IMR-90 (cell line): ENCODE measurements around the gene SLC25A6. TPM values are rescaled to one million over a fixed set of nuclear protein-coding genes. Genes with fewer than 3 reads are reported as not detected.

Experiments
- ATAC-seq: fragments of 200-7000 bp; cut with Tn5 transposase; 2 replicates; pipeline ENCODE4 v1.9.1; 2020; ENCODE audit warnings: low read depth, mild to moderate bottlenecking, moderate library complexity
- BruUV-seq: library from RNA; stranded (reverse); fragments of 400-500 nt; replicated peaks from 2 replicates; lab custom pipeline; 2021; lab: Mats Ljungman, UMichigan
- CTCF ChIA-PET: fragments of 300-600 bp; formaldehyde crosslinking; extraction: SDS; loops from one replicate; lab custom pipeline; 2021; ENCODE audit warnings: antibody characterized with exemption; lab: Yijun Ruan, JAX
- POLR2A ChIA-PET: fragments of 300-600 bp; sonication (Branson Sonifier 250); formaldehyde crosslinking; loops from one replicate; lab custom pipeline; 2022; ENCODE audit warnings: antibody characterized with exemption; ENCODE audit not compliant: unreplicated experiment; lab: Charles Lee
- DNase-seq: peaks from one replicate; pipeline ENCODE4 v3.0.0; 2013
- H2AFZ ChIP-seq: replicated peaks from 2 replicates; pipeline ENCODE3; 2013; ENCODE audit warnings: low read length, mild to moderate bottlenecking; ENCODE audit not compliant: poor library complexity
- H2AK5ac ChIP-seq: 2 replicates; pipeline ENCODE4 v1.6.1; 2013; ENCODE audit warnings: low read depth, low read length, inconsistent platforms
- H2AK9ac ChIP-seq: replicated peaks from 2 replicates; pipeline ENCODE3; 2013; ENCODE audit warnings: mild to moderate bottlenecking, low read depth, low read length, moderate library complexity; ENCODE audit not compliant: poor library complexity
- H2BK120ac ChIP-seq: 2 replicates; pipeline ENCODE4 v1.6.1; 2013; ENCODE audit warnings: low read depth, low read length, inconsistent platforms
- H2BK15ac ChIP-seq: 3 replicates; pipeline ENCODE4 v1.6.1; 2013; ENCODE audit warnings: low read depth, low read length, inconsistent platforms
- H2BK20ac ChIP-seq: 2 replicates; pipeline ENCODE4 v1.6.1; 2013; ENCODE audit warnings: low read depth, mild to moderate bottlenecking, inconsistent platforms, low read length, moderate library complexity
- H2BK5ac ChIP-seq: 2 replicates; pipeline ENCODE4 v1.6.1; 2013; ENCODE audit warnings: mild to moderate bottlenecking, low read depth, low read length, inconsistent platforms; ENCODE audit not compliant: poor library complexity, severe bottlenecking
- H3K14ac ChIP-seq: replicated peaks from 2 replicates; pipeline ENCODE4 v1.6.1; 2013; ENCODE audit warnings: low read depth, low read length, inconsistent platforms
- H3K18ac ChIP-seq: 2 replicates; pipeline ENCODE4 v1.6.1; 2013; ENCODE audit warnings: low read depth, low read length, control low read depth
- H3K23ac ChIP-seq: 2 replicates; pipeline ENCODE4 v1.6.1; 2013; ENCODE audit warnings: low read depth, low read length, inconsistent platforms
- H3K27ac ChIP-seq: 2 replicates; pipeline ENCODE4 v1.5.1; 2013; ENCODE audit warnings: mild to moderate bottlenecking, control low read depth, low read length; ENCODE audit not compliant: insufficient read depth
- H3K27me3 ChIP-seq: 2 replicates; pipeline ENCODE4 v1.6.1; 2013; ENCODE audit warnings: low read length; ENCODE audit not compliant: control insufficient read depth, insufficient read depth
- H3K36me3 ChIP-seq: 2 replicates; pipeline ENCODE4 v1.6.1; 2013; ENCODE audit warnings: low read length, mixed read lengths; ENCODE audit not compliant: control insufficient read depth, insufficient read depth
- H3K4ac ChIP-seq: 2 replicates; pipeline ENCODE4 v1.6.1; 2013; ENCODE audit warnings: low read depth, low read length, inconsistent platforms
- H3K4me1 ChIP-seq: 2 replicates; pipeline ENCODE4 v1.6.1; 2013; ENCODE audit warnings: low read length, mixed read lengths; ENCODE audit not compliant: control insufficient read depth, insufficient read depth
- H3K4me2 ChIP-seq: 2 replicates; pipeline ENCODE4 v1.6.1; 2013; ENCODE audit warnings: low read depth, mild to moderate bottlenecking, control low read depth, low read length, moderate library complexity
- H3K4me3 ChIP-seq: 2 replicates; pipeline ENCODE4 v1.5.1; 2013; ENCODE audit warnings: low read depth, mild to moderate bottlenecking, control low read depth, low read length, moderate library complexity; ENCODE audit not compliant: insufficient read depth
- H3K56ac ChIP-seq: 2 replicates; pipeline ENCODE4 v1.6.1; 2013; ENCODE audit warnings: low read length, inconsistent platforms; ENCODE audit not compliant: insufficient read depth; ENCODE audit errors: extremely low read depth
- H3K79me1 ChIP-seq, 2 experiments: 2 replicates each; pipeline ENCODE4 v1.6.1; 2013; ENCODE audit warnings: low read length in 2 of 2, inconsistent platforms in 1 of 2, low read depth in 1 of 2
- H3K9ac ChIP-seq: 2 replicates; pipeline ENCODE4 v1.6.1; 2013; ENCODE audit warnings: low read depth, low read length, control low read depth
- H3K9me1 ChIP-seq: 2 replicates; pipeline ENCODE4 v1.6.1; 2013; ENCODE audit warnings: low read length, inconsistent platforms; ENCODE audit not compliant: insufficient read depth
- H3K9me3 ChIP-seq: 2 replicates; pipeline ENCODE4 v1.6.1; 2013; ENCODE audit warnings: low read length; ENCODE audit not compliant: control insufficient read depth, insufficient read depth
- H4K20me1 ChIP-seq: 2 replicates; pipeline ENCODE4 v1.6.1; 2013; ENCODE audit warnings: low read length, inconsistent platforms; ENCODE audit not compliant: insufficient read depth
- H4K5ac ChIP-seq: 2 replicates; pipeline ENCODE4 v1.6.1; 2013; ENCODE audit warnings: mild to moderate bottlenecking, low read depth, low read length, control low read depth
- H4K8ac ChIP-seq, 2 experiments: 2 replicates each; pipeline ENCODE4 v1.6.1; 2013; ENCODE audit warnings: low read depth in 2 of 2, low read length in 2 of 2, control low read depth in 1 of 2, inconsistent platforms in 1 of 2
- H4K91ac ChIP-seq: 2 replicates; pipeline ENCODE4 v1.6.1; 2013; ENCODE audit warnings: low read depth, low read length, inconsistent platforms; ENCODE audit not compliant: insufficient read depth
- BHLHE40 ChIP-seq: fragments of 150-350 bp; IDR thresholded peaks from 2 replicates; pipeline ENCODE4 v1.6.1; 2016; ENCODE audit warnings: mild to moderate bottlenecking, low read depth, low read length
- FOS ChIP-seq: fragments of 150-350 bp; IDR thresholded peaks from 2 replicates; pipeline ENCODE4 v1.6.1; 2016; ENCODE audit warnings: low read depth, low read length
- MAFK ChIP-seq: IDR thresholded peaks from 2 replicates; pipeline ENCODE4 v1.6.1; 2012; ENCODE audit warnings: low read depth, low read length, improper control_type of control experiment
- MXI1 ChIP-seq: IDR thresholded peaks from 2 replicates; pipeline ENCODE4 v1.6.1; 2012; ENCODE audit warnings: low read depth, mild to moderate bottlenecking, low read length, moderate library complexity, borderline replicate concordance
- NFE2L2 ChIP-seq: fragments of 150-350 bp; IDR thresholded peaks from 2 replicates; pipeline ENCODE4 v1.6.1; 2016; ENCODE audit warnings: low read depth, mild to moderate bottlenecking, low read length
- POLR2A ChIP-seq: IDR thresholded peaks from 2 replicates; pipeline ENCODE4 v1.6.1; 2012; ENCODE audit warnings: mild to moderate bottlenecking, low read depth, low read length
- RAD21 ChIP-seq: IDR thresholded peaks from 2 replicates; pipeline ENCODE4 v1.6.1; 2012; ENCODE audit warnings: low read length, improper control_type of control experiment
- RCOR1 ChIP-seq: IDR thresholded peaks from 2 replicates; pipeline ENCODE4 v1.6.1; 2012; ENCODE audit warnings: mild to moderate bottlenecking, low read length, improper control_type of control experiment; ENCODE audit not compliant: insufficient replicate concordance
- RFX5 ChIP-seq: IDR thresholded peaks from 2 replicates; pipeline ENCODE4 v1.8.0; 2012; ENCODE audit warnings: low read depth, mild to moderate bottlenecking, low read length, moderate library complexity
- SMC3 ChIP-seq: fragments of 150-350 bp; IDR thresholded peaks from 2 replicates; pipeline ENCODE4 v1.6.1; 2016; ENCODE audit warnings: low read depth, mild to moderate bottlenecking, antibody characterized with exemption, low read length, moderate library complexity
- WGBS, 2 experiments: methylation state at CpG; one replicate each; pipeline versions ENCODE4 v1.1.5 to v1.1.7; 2013; ENCODE audit warnings: missing lambda C conversion rate in 2 of 2; ENCODE audit not compliant: insufficient read length in 1 of 2; ENCODE audit errors: extremely low coverage in 2 of 2; 5-methylcytosine and 5-hydroxymethylcytosine counted together
- dilution Hi-C: fragments of 300-500 bp; cut with HindIII; formaldehyde crosslinking; loops from one replicate; pipeline ENCODE4 v1.14.3; 2018; ENCODE audit warnings: low sequenced_read_pairs; ENCODE audit not compliant: unreplicated experiment
- in situ Hi-C: fragments of 300-500 bp; cut with MboI; formaldehyde crosslinking; loops from 3 replicates; pipeline ENCODE4 v1.14.3; 2019; ENCODE audit warnings: low sequenced_read_pairs, inconsistent platforms, mixed read lengths
- intact Hi-C: fragments of 100-400 bp; cut with micrococcal nuclease; formaldehyde crosslinking; loops from 2 replicates; pipeline ENCODE4 v1.10.0; 2022
- polyA plus RNA-seq, 3 experiments: library from polyadenylated mRNA; depleted of rRNA; stranded (reverse); fragments of >200 nt; gene quantifications; 2 replicates each; pipeline ENCODE4 v1.2.3, GENCODE V29; 2012; ENCODE audit warnings: low replicate concordance in 1 of 3
- total RNA-seq: library from RNA; depleted of rRNA; stranded (reverse); fragments of >200 nt; gene quantifications from 2 replicates; pipeline ENCODE4 v1.2.3, GENCODE V29; 2012
- TF ChIP-seq, protein P1 (sequence below): conservative IDR thresholded peaks from 2 replicates; pipeline ENCODE4 v1.5.1; 2012; ENCODE audit warnings: mild to moderate bottlenecking, low read depth, low read length, improper control_type of control experiment
- TF ChIP-seq, protein P2 (sequence below): fragments of 150-350 bp; IDR thresholded peaks from 2 replicates; pipeline ENCODE4 v1.6.1; 2017; ENCODE audit warnings: mild to moderate bottlenecking, antibody characterized with exemption, low read length, low read depth
- TF ChIP-seq, protein P3 (sequence below): fragments of 150-350 bp; IDR thresholded peaks from 2 replicates; pipeline ENCODE4 v1.6.1; 2016; ENCODE audit warnings: low read depth, mild to moderate bottlenecking, low read length, moderate library complexity, borderline replicate concordance

The SLC25A6 gene
- total and polyA plus RNA-seq, 2 of the 4 experiments (the other 2 are of a cell fraction), result 166 to 565 TPM

- Histone ChIP-seq H2AK5ac (no peak overlapping the region), H3K4ac (no peak overlapping the region), H3K36me3 (peaks cover 65% of the 10 kb centered on the region), H3K23ac (no peak overlapping the region), H3K18ac (no peak overlapping the region), H4K91ac (no peak overlapping the region), H2AFZ (peak overlapping the region; percentile 69), H3K4me3 (no peak overlapping the region), H2BK20ac (no peak overlapping the region), H3K4me2 (no peak overlapping the region), H3K14ac (no peak overlapping the region), H3K9me1 (0 out of 2 replicates have a peak, but pooled peaks cover 6% of the 10 kb centered on the region), H3K27ac (no peak overlapping the region), H2BK120ac (no peak overlapping the region), H3K9me3 (peaks cover 21% of the 10 kb centered on the region), H2BK15ac (no peak overlapping the region), H3K79me1 (no peaks in the 10 kb centered on the region; a peak in 1 of 4 replicates), H4K20me1 (no peaks in the 10 kb centered on the region; the same call in 1 of the 2 replicates), H3K4me1 (no peaks in the 10 kb centered on the region), H3K56ac (no peak overlapping the region), H4K8ac (no peak overlapping the region), H2AK9ac (peak overlapping the region; percentile 55), H3K9ac (no peak overlapping the region), H3K27me3 (no peaks in the 10 kb centered on the region), H2BK5ac (no peak overlapping the region), H4K5ac (no peak overlapping the region)
- CTCF ChIA-PET, result no interaction called here
- no peak for DNase-seq
- dilution Hi-C loops (no loop called here), in situ Hi-C loops (no loop called here), intact Hi-C loops (no loop called here)
- no peak for ATAC-seq
- WGBS, 2 experiments, result 98% methylated on average over 8 of the region's 20 CpGs; no CpG with 5 or more reads in 1 of the 2 experiments
- POLR2A ChIA-PET, result no interaction called here
- BruUV-seq, result no TSS peak
- TF ChIP-seq MAFK, result no peak
- no peak for TF ChIP-seq POLR2A
- TF ChIP-seq RAD21, result no peak
- TF ChIP-seq NFE2L2, result no peak
- TF ChIP-seq MXI1, result no peak
- TF ChIP-seq RFX5, result no peak
- TF ChIP-seq SMC3, result no peak
- no peak for TF ChIP-seq FOS
- TF ChIP-seq BHLHE40, result no peak
- TF ChIP-seq, protein P1, sequence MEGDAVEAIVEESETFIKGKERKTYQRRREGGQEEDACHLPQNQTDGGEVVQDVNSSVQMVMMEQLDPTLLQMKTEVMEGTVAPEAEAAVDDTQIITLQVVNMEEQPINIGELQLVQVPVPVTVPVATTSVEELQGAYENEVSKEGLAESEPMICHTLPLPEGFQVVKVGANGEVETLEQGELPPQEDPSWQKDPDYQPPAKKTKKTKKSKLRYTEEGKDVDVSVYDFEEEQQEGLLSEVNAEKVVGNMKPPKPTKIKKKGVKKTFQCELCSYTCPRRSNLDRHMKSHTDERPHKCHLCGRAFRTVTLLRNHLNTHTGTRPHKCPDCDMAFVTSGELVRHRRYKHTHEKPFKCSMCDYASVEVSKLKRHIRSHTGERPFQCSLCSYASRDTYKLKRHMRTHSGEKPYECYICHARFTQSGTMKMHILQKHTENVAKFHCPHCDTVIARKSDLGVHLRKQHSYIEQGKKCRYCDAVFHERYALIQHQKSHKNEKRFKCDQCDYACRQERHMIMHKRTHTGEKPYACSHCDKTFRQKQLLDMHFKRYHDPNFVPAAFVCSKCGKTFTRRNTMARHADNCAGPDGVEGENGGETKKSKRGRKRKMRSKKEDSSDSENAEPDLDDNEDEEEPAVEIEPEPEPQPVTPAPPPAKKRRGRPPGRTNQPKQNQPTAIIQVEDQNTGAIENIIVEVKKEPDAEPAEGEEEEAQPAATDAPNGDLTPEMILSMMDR, result no peak
- TF ChIP-seq, protein P2, sequence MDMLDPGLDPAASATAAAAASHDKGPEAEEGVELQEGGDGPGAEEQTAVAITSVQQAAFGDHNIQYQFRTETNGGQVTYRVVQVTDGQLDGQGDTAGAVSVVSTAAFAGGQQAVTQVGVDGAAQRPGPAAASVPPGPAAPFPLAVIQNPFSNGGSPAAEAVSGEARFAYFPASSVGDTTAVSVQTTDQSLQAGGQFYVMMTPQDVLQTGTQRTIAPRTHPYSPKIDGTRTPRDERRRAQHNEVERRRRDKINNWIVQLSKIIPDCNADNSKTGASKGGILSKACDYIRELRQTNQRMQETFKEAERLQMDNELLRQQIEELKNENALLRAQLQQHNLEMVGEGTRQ, result no peak
- TF ChIP-seq RCOR1, result no peak
- TF ChIP-seq, protein P3, sequence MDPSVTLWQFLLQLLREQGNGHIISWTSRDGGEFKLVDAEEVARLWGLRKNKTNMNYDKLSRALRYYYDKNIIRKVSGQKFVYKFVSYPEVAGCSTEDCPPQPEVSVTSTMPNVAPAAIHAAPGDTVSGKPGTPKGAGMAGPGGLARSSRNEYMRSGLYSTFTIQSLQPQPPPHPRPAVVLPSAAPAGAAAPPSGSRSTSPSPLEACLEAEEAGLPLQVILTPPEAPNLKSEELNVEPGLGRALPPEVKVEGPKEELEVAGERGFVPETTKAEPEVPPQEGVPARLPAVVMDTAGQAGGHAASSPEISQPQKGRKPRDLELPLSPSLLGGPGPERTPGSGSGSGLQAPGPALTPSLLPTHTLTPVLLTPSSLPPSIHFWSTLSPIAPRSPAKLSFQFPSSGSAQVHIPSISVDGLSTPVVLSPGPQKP, result no peak
These were observed 26.2 kb upstream of the SLC25A6 start for GRCh38 chrX:1417921-1418771.
